Nucleus accumbens (tissue), 56 donors: ENCODE results near the gene CIDEC.

Experiments
- DNase-seq, 56 donors: peaks; one replicate each; lab custom pipeline; 2025; lab: John Stamatoyannopoulos, UW

CIDEC gene

DNA sequence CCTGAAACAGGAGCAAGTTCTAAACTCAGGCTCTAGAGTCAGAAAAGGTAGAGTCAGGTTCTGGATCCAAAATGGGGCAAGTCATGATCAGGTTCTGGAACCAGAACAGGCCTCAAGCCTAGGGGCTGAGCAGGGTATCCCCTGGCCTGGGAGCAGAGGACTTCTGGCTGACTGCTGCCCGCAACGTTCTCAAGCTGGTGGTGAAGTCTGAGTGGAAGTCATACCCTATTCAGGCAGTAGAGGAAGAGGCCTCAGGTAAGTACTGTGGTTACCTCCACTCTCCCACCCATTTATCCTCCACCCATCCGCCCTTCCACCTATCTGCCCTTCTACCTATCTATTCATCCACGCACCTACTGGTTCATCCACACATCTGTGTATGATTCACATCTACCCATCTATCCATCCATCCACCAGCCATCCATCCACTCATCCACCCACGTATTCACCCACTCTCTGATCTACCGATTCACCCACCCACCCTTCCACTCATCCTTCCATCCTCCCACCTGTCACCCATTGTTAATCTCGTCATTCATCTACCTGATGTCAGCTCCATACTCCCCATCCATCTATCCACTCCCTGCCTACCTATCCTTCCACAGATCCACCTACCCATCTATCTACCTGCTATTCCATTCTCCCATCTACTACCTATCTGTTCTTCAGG lies 61.3 kb downstream of the CIDEC start:
- no peak for DNase-seq

DNA sequence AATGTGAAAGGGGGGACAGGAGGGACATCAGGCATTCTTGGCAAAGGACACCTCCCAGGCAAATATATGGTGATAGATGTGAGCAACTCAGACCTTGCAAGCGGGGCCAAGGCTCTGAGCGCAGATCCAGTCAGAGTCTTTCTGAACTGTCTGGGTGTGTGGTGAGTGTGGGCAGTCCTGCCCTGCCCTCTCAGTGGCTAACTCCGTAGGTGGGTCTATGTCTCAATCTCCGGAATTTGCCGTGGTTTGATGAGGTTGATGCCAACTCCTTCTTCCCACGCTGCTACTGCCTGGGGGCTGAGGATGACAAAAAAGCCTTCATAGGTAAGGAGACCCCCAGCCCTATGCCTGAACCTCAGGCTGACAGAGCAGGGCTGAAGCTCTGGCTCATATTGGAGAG lies 62.6 kb downstream of the CIDEC start:
- DNase-seq, result no peak
